ENCODE data around the gene CFAP65.

CFAP65 gene

DNA sequence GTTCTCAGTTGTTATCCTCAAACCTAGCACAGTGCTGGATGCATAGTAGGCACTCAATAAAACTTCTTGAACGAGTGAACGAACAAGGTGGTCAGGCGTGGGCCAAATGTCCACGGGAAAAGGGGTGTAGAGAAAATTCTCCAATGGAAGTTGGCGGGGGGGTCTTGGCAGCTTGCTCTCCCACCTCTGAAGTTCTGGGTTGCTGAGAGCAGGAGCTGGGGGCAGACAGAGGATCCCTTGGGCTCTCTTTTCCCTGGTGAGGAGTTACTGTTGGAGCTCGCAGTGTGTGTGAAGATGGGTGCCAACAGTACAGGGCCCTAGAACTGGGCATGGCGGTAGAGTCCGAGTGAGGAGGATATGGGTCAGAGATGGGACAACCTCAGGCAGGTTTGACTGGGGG is 45.8 kb downstream of the CFAP65 start:
- Histone ChIP-seq H3K9ac (ENCODE audit: low read length) (no peak overlapping the region), H3K27me3 (ENCODE audit: control insufficient read depth in 1 of 2, insufficient read depth in 2 of 2, low read length in 2 of 2) (peaks cover 68 to 80% of the 10 kb centered on the region in 2 donors)

DNA sequence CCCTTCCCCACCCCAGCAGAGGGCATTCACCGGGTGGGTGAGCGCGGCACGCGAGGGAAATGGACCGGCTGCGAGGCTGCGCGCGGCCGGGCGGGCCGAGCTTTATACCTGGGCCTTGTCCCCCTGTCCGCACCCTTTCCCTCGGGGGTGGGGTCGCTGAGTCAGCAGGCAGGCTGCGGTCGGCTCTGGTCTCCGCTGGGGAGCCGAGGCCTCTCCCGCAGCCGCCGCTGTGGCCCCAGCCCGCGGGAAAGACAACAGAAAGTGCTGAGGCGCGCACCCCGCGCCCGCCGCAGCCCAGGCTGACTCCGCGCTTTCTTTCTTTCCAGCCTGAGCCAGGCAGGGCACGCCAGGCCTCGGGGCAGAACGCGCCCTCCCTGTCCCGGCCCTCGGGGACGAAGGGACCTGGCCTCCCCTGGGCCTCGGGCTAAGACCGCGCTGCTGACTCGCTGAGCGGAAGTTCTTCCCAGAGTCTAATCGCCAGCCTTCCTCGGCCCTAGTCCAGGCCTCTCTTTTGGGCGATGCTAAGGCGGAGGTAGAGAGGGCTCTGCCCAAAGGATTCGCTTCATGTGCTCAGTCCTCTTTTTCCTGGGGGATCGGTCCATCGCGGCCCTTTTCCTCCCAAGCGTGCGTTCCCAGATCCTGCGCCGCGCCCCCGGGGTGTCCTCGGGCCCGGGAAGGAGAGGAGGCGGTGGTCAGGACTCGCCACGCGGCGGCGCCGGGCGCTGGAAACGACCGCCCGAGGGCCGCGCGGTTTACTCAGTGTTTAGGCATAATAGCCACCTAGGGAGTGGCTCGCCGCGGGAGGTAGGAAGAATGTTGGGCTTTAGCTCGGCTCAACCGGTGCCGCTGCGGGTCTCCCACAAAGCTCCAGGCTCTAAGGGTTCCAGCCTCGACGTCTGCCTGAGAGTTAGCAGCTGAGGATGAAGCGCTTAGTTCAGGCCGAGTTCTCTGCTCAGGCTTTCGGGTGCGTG is 47.7 kb downstream of the CFAP65 start, which contains the start of gene CRYBA2:
Gene CRYBA2 (minus strand): TSS at position 78 of the 971 bp plus-strand sequence. CDS start 246 bp downstream, outside the sequence.
- Histone ChIP-seq H3K4me1 (ENCODE audit: insufficient read depth, low read length) (peaks cover 24% of the 10 kb centered on the region), H3K27ac (ENCODE audit: low read depth, low read length) (no peak within 1 kb of the TSS), H3K27me3 (ENCODE audit: control insufficient read depth in 1 of 2, insufficient read depth in 2 of 2, low read length in 2 of 2) (peaks cover 69 to 84% of the 10 kb centered on the region in 2 donors), H3K9me3 (ENCODE audit: low read length) (no peaks in the 10 kb centered on the region), H3K9ac (ENCODE audit: low read length) (no peak within 1 kb of the TSS), H3K36me3 (ENCODE audit: insufficient read depth, low read length) (no peaks in the 10 kb centered on the region), H3K4me3 (ENCODE audit: low read depth in 1 of 2, low read length in 2 of 2) (peak within 1 kb of the TSS; percentile 35 to 50)

More for the DNA sequence above, 45.8 kb downstream of the CFAP65 start:
- Histone ChIP-seq H3K4me1 (ENCODE audit: insufficient read depth, low read length) (peaks cover 24% of the 10 kb centered on the region), H3K9me3 (ENCODE audit: low read length) (no peaks in the 10 kb centered on the region), H3K36me3 (ENCODE audit: insufficient read depth, low read length) (no peaks in the 10 kb centered on the region), H3K27ac (ENCODE audit: low read depth, low read length) (no peak overlapping the region), H3K4me3 (ENCODE audit: low read depth in 1 of 2, low read length in 2 of 2) (peak overlapping the region in 1 of 2 donors; percentile 45)

DNA sequence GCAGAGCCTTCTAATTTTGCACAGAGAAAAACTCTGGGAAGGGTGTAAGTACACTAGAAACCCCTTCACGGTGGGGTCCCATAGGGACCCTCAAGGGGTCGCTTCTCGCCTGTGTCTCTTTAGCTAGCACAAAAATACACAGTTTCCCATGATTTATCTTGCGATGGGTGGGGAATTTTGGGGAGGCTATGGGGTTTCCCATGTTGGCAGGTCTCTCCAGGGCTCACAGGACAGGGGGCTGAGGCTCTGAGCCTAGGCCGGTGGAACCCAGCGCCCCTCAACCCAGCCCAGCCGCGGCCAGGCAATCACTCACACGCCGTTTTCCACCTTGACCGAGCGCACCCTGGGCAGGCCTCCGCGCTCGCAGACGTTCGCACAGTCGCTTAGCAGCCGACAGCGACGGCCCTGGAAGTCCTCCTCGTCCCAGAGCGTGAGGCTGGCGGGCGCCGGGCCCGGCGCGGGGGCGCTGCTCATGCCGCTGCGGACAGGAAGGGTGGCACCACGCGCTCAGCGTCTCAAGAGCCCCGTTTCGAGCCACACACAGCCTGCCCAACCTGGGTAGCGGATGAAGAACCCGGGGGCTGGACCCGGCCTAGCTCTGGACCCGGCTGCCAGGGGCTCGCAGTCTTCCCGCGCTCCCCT is 48.5 kb downstream of the CFAP65 start:
- Histone ChIP-seq H3K9me3 (ENCODE audit: low read length) (no peaks in the 10 kb centered on the region), H3K4me3 (ENCODE audit: low read depth in 1 of 2, low read length in 2 of 2) (peak overlapping the region; percentile 35 to 50), H3K27me3 (ENCODE audit: control insufficient read depth in 1 of 2, insufficient read depth in 2 of 2, low read length in 2 of 2) (peaks cover 75 to 87% of the 10 kb centered on the region in 2 donors), H3K36me3 (ENCODE audit: insufficient read depth, low read length) (no peaks in the 10 kb centered on the region), H3K9ac (ENCODE audit: low read length) (no peak overlapping the region), H3K27ac (ENCODE audit: low read depth, low read length) (no peak overlapping the region), H3K4me1 (ENCODE audit: insufficient read depth, low read length) (peaks cover 24% of the 10 kb centered on the region)

DNA sequence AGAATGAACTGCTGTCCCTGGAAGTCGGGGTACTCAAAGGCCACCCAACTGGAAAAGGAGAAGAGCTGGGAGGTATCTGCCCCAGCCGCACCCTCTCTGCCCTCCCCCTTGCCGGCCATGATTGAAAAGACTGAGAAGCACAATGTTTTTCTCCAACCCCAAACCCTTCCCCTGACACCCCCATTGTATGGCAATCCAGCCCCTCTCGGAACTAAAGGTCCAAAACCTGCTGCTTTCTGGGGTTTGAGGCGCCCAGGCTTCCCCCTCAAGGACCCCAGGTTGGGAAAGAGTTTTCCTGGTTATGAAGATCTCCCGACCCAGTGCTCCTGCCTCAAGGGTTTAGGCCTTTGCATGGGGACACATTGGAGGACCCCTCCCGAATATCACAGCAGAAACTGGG is 49.1 kb downstream of the CFAP65 start:
- no peak overlapping the region for H3K27ac ChIP-seq (ENCODE audit: low read depth, low read length)

DNA sequence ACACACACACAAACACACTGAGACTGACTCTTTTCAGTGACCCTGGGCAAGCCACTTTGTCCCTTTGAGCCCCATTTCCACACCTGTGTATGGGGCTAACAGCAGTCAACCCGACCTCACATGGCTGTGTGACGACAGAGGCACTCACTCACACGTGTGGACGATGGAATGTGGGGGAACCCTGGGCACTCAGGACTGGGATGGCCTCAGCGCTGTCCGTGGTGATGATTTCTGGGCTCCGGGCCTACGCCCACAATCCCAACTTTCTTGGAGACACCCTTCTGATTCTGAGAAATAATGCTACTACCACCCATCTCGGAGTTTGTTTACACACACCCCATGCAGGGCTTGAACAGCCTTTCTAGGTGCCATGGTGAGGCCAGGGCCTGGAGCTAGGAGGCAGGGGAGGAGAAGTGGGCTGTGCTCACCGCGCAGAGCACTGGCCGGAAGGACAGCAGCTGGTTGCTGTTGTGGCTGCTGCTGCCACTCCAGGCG is 49.6 kb downstream of the CFAP65 start:
- no peak overlapping the region for H3K4me3 ChIP-seq (ENCODE audit: low read depth in 1 of 2, low read length in 2 of 2)
- no peak overlapping the region for H3K9ac ChIP-seq (ENCODE audit: low read length)
- peaks cover 78 to 93% of the 10 kb centered on the region in 2 donors for H3K27me3 ChIP-seq (ENCODE audit: control insufficient read depth in 1 of 2, insufficient read depth in 2 of 2, low read length in 2 of 2)
- no peak overlapping the region for H3K27ac ChIP-seq (ENCODE audit: low read depth, low read length)
- H3K4me1 ChIP-seq (ENCODE audit: insufficient read depth, low read length): peaks cover 24% of the 10 kb centered on the region
- no peaks in the 10 kb centered on the region for H3K9me3 ChIP-seq (ENCODE audit: low read length)
- H3K36me3 ChIP-seq (ENCODE audit: insufficient read depth, low read length): no peaks in the 10 kb centered on the region

More for the DNA sequence above, 49.1 kb downstream of the CFAP65 start:
- peaks cover 74 to 89% of the 10 kb centered on the region in 2 donors for H3K27me3 ChIP-seq (ENCODE audit: control insufficient read depth in 1 of 2, insufficient read depth in 2 of 2, low read length in 2 of 2)
- H3K9me3 ChIP-seq (ENCODE audit: low read length): no peaks in the 10 kb centered on the region
- no peak overlapping the region for H3K9ac ChIP-seq (ENCODE audit: low read length)
- H3K36me3 ChIP-seq (ENCODE audit: insufficient read depth, low read length): no peaks in the 10 kb centered on the region
- H3K4me3 ChIP-seq (ENCODE audit: low read depth in 1 of 2, low read length in 2 of 2): no peak overlapping the region
- H3K4me1 ChIP-seq (ENCODE audit: insufficient read depth, low read length): peaks cover 24% of the 10 kb centered on the region

DNA sequence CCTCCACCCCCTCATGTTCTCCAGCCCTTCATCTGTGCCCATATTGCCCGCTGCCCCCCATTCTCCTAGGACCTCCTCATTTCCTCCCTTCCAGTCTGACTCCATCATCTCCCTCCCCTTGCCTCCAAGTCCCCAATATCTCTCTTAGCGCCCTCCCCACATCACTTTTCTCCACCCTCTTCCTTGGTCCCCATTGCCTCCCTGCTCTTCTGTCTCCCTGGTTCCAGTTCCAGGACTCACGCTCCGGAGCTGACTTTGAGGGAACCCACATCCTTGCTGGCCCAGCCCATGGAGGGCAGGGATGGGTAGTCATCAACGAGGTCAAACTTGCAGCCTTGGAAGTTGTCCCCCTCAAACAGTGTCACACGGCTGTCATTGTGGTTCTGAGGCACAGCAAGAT is 50.7 kb downstream of the CFAP65 start:
- Histone ChIP-seq H3K27me3 (ENCODE audit: control insufficient read depth in 1 of 2, insufficient read depth in 2 of 2, low read length in 2 of 2) (peaks cover 78 to 96% of the 10 kb centered on the region in 2 donors), H3K36me3 (ENCODE audit: insufficient read depth, low read length) (no peaks in the 10 kb centered on the region), H3K4me3 (ENCODE audit: low read depth in 1 of 2, low read length in 2 of 2) (no peak overlapping the region), H3K4me1 (ENCODE audit: insufficient read depth, low read length) (peaks cover 15% of the 10 kb centered on the region), H3K9ac (ENCODE audit: low read length) (no peak overlapping the region), H3K9me3 (ENCODE audit: low read length) (no peaks in the 10 kb centered on the region), H3K27ac (ENCODE audit: low read depth, low read length) (no peak overlapping the region)

DNA sequence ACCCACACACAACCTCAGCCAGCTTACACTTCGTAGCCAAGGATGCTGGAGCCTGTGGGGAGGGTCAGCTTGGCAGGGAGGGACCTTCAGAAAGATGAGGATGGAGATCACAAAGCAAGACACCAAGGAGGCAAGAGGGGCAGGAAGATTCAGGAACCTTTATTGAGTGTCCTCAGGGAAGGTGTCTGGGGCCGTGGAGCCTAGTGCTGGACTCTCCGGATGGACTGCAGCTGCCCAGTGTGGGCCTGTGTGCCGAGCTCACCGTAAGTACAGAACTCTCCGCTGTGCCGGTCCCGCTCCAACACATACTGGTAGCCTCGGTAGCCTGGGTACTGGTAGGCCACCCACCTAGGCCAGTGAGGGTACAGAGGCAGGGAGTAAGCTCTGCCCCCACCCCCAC is 51.3 kb downstream of the CFAP65 start:
- no peak overlapping the region for H3K9ac ChIP-seq (ENCODE audit: low read length)
- peaks cover 76 to 96% of the 10 kb centered on the region in 2 donors for H3K27me3 ChIP-seq (ENCODE audit: control insufficient read depth in 1 of 2, insufficient read depth in 2 of 2, low read length in 2 of 2)
- peaks cover 12% of the 10 kb centered on the region for H3K4me1 ChIP-seq (ENCODE audit: insufficient read depth, low read length)
- H3K27ac ChIP-seq (ENCODE audit: low read depth, low read length): no peak overlapping the region
- H3K9me3 ChIP-seq (ENCODE audit: low read length): no peaks in the 10 kb centered on the region
- no peaks in the 10 kb centered on the region for H3K36me3 ChIP-seq (ENCODE audit: insufficient read depth, low read length)
- no peak overlapping the region for H3K4me3 ChIP-seq (ENCODE audit: low read depth in 1 of 2, low read length in 2 of 2)

DNA sequence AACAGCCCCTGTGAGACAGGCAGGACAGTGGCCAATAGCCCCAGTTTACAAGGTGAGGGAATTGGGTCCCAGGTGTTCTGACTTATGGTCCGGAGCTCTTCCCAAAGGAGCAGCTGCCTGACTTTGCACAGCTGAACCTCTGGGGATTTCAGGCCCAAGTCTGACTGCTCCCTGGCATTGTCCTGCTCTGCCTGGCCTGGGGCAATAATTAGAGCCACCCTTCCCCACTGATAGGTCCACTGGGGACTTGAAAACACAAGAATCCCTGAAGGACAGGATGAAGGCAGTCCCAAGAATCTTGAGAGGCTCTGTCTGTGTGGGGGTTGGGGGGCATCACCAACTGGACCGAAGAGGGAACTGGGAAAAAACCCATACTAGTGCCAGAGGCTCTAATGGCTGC is 52.7 kb downstream of the CFAP65 start:
- H3K36me3 ChIP-seq (ENCODE audit: insufficient read depth, low read length): no peaks in the 10 kb centered on the region
- peaks cover 77 to 96% of the 10 kb centered on the region in 2 donors for H3K27me3 ChIP-seq (ENCODE audit: control insufficient read depth in 1 of 2, insufficient read depth in 2 of 2, low read length in 2 of 2)
- H3K4me1 ChIP-seq (ENCODE audit: insufficient read depth, low read length): peaks cover 10% of the 10 kb centered on the region
- no peak overlapping the region for H3K27ac ChIP-seq (ENCODE audit: low read depth, low read length)
- H3K9me3 ChIP-seq (ENCODE audit: low read length): no peaks in the 10 kb centered on the region
- no peak overlapping the region for H3K4me3 ChIP-seq (ENCODE audit: low read depth in 1 of 2, low read length in 2 of 2)
- H3K9ac ChIP-seq (ENCODE audit: low read length): no peak overlapping the region

DNA sequence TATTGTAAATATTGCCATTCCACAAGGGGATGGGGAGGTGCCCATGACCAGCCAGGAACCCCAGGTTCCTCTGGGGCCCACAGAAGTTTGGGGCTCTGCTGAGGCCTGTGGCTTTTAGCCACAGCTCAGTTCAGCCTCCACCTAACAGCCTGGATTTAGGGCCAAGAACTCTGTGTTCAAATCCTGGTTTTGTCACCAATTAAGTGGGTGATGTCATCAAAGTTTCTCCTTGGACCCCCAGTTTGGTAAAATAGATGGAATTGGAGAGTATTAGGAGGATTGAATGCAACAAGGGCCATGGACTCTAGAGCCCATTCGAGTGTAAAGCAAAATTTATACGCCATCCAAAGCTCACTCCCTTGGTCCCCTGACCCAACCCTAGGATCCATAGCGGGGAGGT is 53.2 kb downstream of the CFAP65 start:
- Histone ChIP-seq H3K4me1 (ENCODE audit: insufficient read depth, low read length) (peaks cover 5% of the 10 kb centered on the region), H3K9ac (ENCODE audit: low read length) (no peak overlapping the region), H3K27me3 (ENCODE audit: control insufficient read depth in 1 of 2, insufficient read depth in 2 of 2, low read length in 2 of 2) (peaks cover 79 to 96% of the 10 kb centered on the region in 2 donors), H3K36me3 (ENCODE audit: insufficient read depth, low read length) (no peaks in the 10 kb centered on the region), H3K27ac (ENCODE audit: low read depth, low read length) (no peak overlapping the region), H3K4me3 (ENCODE audit: low read depth in 1 of 2, low read length in 2 of 2) (no peak overlapping the region), H3K9me3 (ENCODE audit: low read length) (no peaks in the 10 kb centered on the region)

DNA sequence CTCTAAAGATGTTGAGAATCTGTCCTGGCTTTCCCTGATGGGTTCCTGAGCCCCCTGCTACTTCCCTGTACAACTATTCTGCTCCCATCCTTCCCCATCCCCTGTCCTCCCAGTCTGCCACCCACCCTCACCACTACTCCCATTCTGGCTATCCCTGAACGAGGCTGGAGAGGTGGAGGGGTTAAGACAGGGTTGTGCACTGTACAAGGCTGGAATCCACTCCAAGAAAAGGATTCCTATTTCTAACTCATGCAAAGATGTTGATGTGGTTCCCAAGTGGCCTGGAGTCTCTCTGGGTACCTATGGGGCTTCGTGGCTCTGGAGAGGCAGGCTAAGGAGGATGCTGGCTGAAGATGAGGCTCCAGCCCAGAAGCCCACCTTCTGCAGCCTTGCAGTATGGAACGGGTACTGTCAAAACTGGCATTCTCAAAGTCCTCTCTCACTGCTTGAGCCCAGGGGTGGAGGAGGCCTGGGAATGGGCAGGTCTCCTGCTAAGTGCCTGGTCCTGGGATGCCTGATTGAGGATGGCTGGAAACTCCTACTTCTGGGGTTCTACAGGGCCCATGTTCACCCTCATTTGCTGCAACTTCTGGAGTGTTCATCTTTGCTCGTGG is 55.1 kb downstream of the CFAP65 start:
- Histone ChIP-seq H3K27ac (ENCODE audit: low read depth, low read length) (no peak overlapping the region), H3K9ac (ENCODE audit: low read length) (no peak overlapping the region), H3K4me1 (ENCODE audit: insufficient read depth, low read length) (peaks cover 15% of the 10 kb centered on the region), H3K36me3 (ENCODE audit: insufficient read depth, low read length) (no peaks in the 10 kb centered on the region), H3K9me3 (ENCODE audit: low read length) (peaks cover 4% of the 10 kb centered on the region), H3K4me3 (ENCODE audit: low read depth in 1 of 2, low read length in 2 of 2) (no peak overlapping the region), H3K27me3 (ENCODE audit: control insufficient read depth in 1 of 2, insufficient read depth in 2 of 2, low read length in 2 of 2) (peaks cover 74 to 95% of the 10 kb centered on the region in 2 donors)
